A549 (cell line): ENCODE measurements around the gene RAD18. TPM values are rescaled to one million over a fixed set of nuclear protein-coding genes. Genes with fewer than 3 reads are reported as not detected.

Experiments
- ATAC-seq, 2 experiments: fragments of 200-7000 bp in 1 of 2; fragments of >200 bp in 1 of 2; cut with Nextera tagmentation in 1 of 2; cut with Tn5 transposase in 1 of 2; 3 replicates each; pipeline versions ENCODE4 v1.8.0 to v1.9.1; 2018 to 2020; ENCODE audit warnings: mild to moderate bottlenecking in 1 of 2, moderate library complexity in 1 of 2
- CTCF ChIA-PET: fragments of 300-600 bp; sonication (Branson Sonifier 250); formaldehyde crosslinking; extraction: SDS; loops from one replicate; lab custom pipeline; 2021; ENCODE audit warnings: antibody characterized with exemption, inconsistent platforms; lab: Yijun Ruan, JAX
- POLR2A ChIA-PET: fragments of 350-600 bp; formaldehyde crosslinking; extraction: SDS; loops from one replicate; lab custom pipeline; 2021; ENCODE audit warnings: antibody characterized with exemption, inconsistent platforms; lab: Yijun Ruan, JAX
- DNase-seq, 2 experiments: peaks; one replicate each; pipeline versions ENCODE4 v3.0.0 to v3.0.0-alpha.2; 2011 to 2016; ENCODE audit warnings: low read depth in 1 of 2, low spot score in 1 of 2
- FAIRE-seq: peaks from 2 replicates; lab custom pipeline; 2011; peaks lifted over from hg19 to GRCh38; lab: Jason Lieb, UNC
- H3K27ac ChIP-seq, 2 experiments: fragments of >200 bp; sonication (Bioruptor Twin); formaldehyde crosslinking; 3 replicates each; pipeline ENCODE4 v1.5.1; 2016 to 2017
- H3K4me1 ChIP-seq: fragments of >200 bp; sonication (Bioruptor Twin); formaldehyde crosslinking; 3 replicates; pipeline ENCODE4 v1.6.1; 2016
- H3K4me2 ChIP-seq: fragments of >200 bp; sonication (Bioruptor Twin); formaldehyde crosslinking; 3 replicates; pipeline ENCODE4 v1.6.1; 2016
- H3K4me3 ChIP-seq: fragments of >200 bp; sonication (Bioruptor Twin); formaldehyde crosslinking; 3 replicates; pipeline ENCODE4 v1.5.1; 2016
- H3K9me3 ChIP-seq: fragments of >200 bp; sonication (Bioruptor Twin); formaldehyde crosslinking; 3 replicates; pipeline ENCODE4 v1.6.1; 2016
- CBX8 ChIP-seq: fragments of 200-600 bp; sonication (generic); IDR thresholded peaks from 2 replicates; pipeline ENCODE4 v1.6.1; 2016
- CEBPB ChIP-seq, 2 experiments: fragments of >200 bp in 1 of 2; sonication (Bioruptor Twin) in 1 of 2; formaldehyde crosslinking in 1 of 2; IDR thresholded peaks; 2 replicates each; pipeline ENCODE4 v1.6.1; 2012 to 2016
- EHF ChIP-seq: fragments of 250-450 bp; sonication (Bioruptor Pico); IDR thresholded peaks from 2 replicates; pipeline ENCODE4 v1.5.0; 2020; ENCODE audit warnings: mild to moderate bottlenecking
- EHMT2 ChIP-seq: fragments of 200-600 bp; sonication (generic); IDR thresholded peaks from 2 replicates; pipeline ENCODE4 v1.6.1; 2016; ENCODE audit warnings: antibody characterized with exemption, low read depth, mild to moderate bottlenecking, moderate library complexity
- EP300 ChIP-seq, 2 experiments: fragments of >200 bp; sonication (Bioruptor Twin); formaldehyde crosslinking; IDR thresholded peaks; 2 replicates in 1 of 2; 3 replicates in 1 of 2; pipeline ENCODE4 v1.6.1; 2016 to 2017
- FOSL2 ChIP-seq, 2 experiments: fragments of 450-650 bp in 1 of 2; fragments of >200 bp in 1 of 2; sonication (Bioruptor Twin) in 1 of 2; formaldehyde crosslinking; IDR thresholded peaks; 2 replicates each; pipeline versions ENCODE4 v1.5.0 to v1.6.1; 2016 to 2020; ENCODE audit warnings: mild to moderate bottlenecking in 1 of 2, moderate library complexity in 1 of 2
- GATA3 ChIP-seq: IDR thresholded peaks from 2 replicates; pipeline ENCODE4 v1.6.1; 2012; ENCODE audit warnings: borderline replicate concordance
- HOXB13 ChIP-seq: fragments of 250-450 bp; sonication (Bioruptor Pico); IDR thresholded peaks from 2 replicates; pipeline ENCODE4 v1.5.0; 2020; ENCODE audit warnings: low read depth, mild to moderate bottlenecking, moderate library complexity
- JUN ChIP-seq, 2 experiments: fragments of >200 bp; sonication (Bioruptor Twin); formaldehyde crosslinking; IDR thresholded peaks; 2 replicates in 1 of 2; 3 replicates in 1 of 2; pipeline ENCODE4 v1.6.1; 2016 to 2017
- JUNB ChIP-seq: fragments of >200 bp; sonication (Bioruptor Twin); formaldehyde crosslinking; IDR thresholded peaks from 2 replicates; pipeline ENCODE4 v1.6.1; 2016
- MYC ChIP-seq: IDR thresholded peaks from 2 replicates; pipeline ENCODE4 v1.6.1; 2012; ENCODE audit warnings: mild to moderate bottlenecking, inconsistent platforms, low read length, improper control_type of control experiment, borderline replicate concordance
- NR3C1 ChIP-seq: fragments of >200 bp; sonication (Bioruptor Twin); formaldehyde crosslinking; IDR thresholded peaks from 3 replicates; pipeline ENCODE4 v1.6.1; 2017
- PHF8 ChIP-seq: fragments of 200-600 bp; sonication (generic); IDR thresholded peaks from 2 replicates; pipeline ENCODE4 v1.6.1; 2016; ENCODE audit warnings: low read depth, mild to moderate bottlenecking, antibody characterized with exemption, moderate library complexity, borderline replicate concordance
- POLR2A ChIP-seq: IDR thresholded peaks from 2 replicates; pipeline ENCODE4 v1.6.1; 2012; ENCODE audit warnings: mild to moderate bottlenecking, low read length
- RAD21 ChIP-seq, 2 experiments: fragments of >200 bp in 1 of 2; sonication (Bioruptor Twin) in 1 of 2; formaldehyde crosslinking in 1 of 2; IDR thresholded peaks in 1 of 2; conservative IDR thresholded peaks in 1 of 2; 2 replicates in 1 of 2; 3 replicates in 1 of 2; pipeline ENCODE4 v1.6.1; 2012 to 2018; ENCODE audit warnings: inconsistent platforms in 1 of 2
- RCOR1 ChIP-seq: fragments of 150-350 bp; IDR thresholded peaks from 2 replicates; pipeline ENCODE4 v1.6.1; 2014; ENCODE audit warnings: antibody characterized with exemption, low read length, low read depth
- RFX5 ChIP-seq: fragments of 450-650 bp; IDR thresholded peaks from 2 replicates; pipeline ENCODE4 v1.7.1; 2014; ENCODE audit warnings: antibody characterized with exemption, mild to moderate bottlenecking, moderate library complexity
- RNF2 ChIP-seq: fragments of 200-600 bp; sonication (generic); IDR thresholded peaks from 2 replicates; pipeline ENCODE4 v1.6.1; 2016; ENCODE audit warnings: low read depth, mild to moderate bottlenecking, antibody characterized with exemption, moderate library complexity, borderline replicate concordance
- SMC3 ChIP-seq: fragments of >200 bp; sonication (Bioruptor Twin); formaldehyde crosslinking; IDR thresholded peaks from 3 replicates; pipeline ENCODE4 v1.6.1; 2018; ENCODE audit warnings: inconsistent platforms
- TFCP2L1 ChIP-seq: fragments of 250-450 bp; sonication (Bioruptor Pico); IDR thresholded peaks from 2 replicates; pipeline ENCODE4 v1.5.0; 2021; ENCODE audit warnings: mild to moderate bottlenecking
- WGBS: methylation state at CpG from one replicate; pipeline ENCODE4 v1.1.6; 2017; ENCODE audit errors: missing lambda C conversion rate; 5-methylcytosine and 5-hydroxymethylcytosine counted together
- polyA plus RNA-seq, 4 experiments: library from polyadenylated mRNA; depleted of rRNA in 3 of 4; stranded (reverse); fragments of >200 nt; fragmentation: RNase III in 1 of 4; extraction: RNeasy Plus Mini Kit Qiagen cat#74134 plus additional on column Dnase treatment in 1 of 4; gene quantifications; 2 replicates in 3 of 4; 3 replicates in 1 of 4; pipeline ENCODE4 v1.2.3, GENCODE V29; 2011 to 2017
- TF ChIP-seq, protein P1 (sequence below): IDR thresholded peaks from 2 replicates; pipeline ENCODE4 v1.6.1; 2012
- TF ChIP-seq, protein P2 (sequence below): IDR thresholded peaks from 2 replicates; pipeline ENCODE4 v1.6.1; 2012
- TF ChIP-seq, protein P3 (sequence below): fragments of >200 bp; sonication (Bioruptor Twin); formaldehyde crosslinking; IDR thresholded peaks from 3 replicates; pipeline ENCODE4 v1.5.1; 2016
- TF ChIP-seq, protein P4 (sequence below): fragments of 250-450 bp; sonication (Bioruptor Pico); IDR thresholded peaks from 2 replicates; pipeline ENCODE4 v1.5.0; 2020; ENCODE audit warnings: low read depth, mild to moderate bottlenecking, moderate library complexity
- TF ChIP-seq, protein P5 (sequence below): fragments of >200 bp; sonication (Bioruptor Twin); formaldehyde crosslinking; IDR thresholded peaks from 2 replicates; pipeline ENCODE4 v1.6.1; 2016

RAD18 gene
- polyA plus RNA-seq, 2 of the 4 experiments (the other 2 are of a cell fraction): 11.8 to 23.2 TPM

DNA sequence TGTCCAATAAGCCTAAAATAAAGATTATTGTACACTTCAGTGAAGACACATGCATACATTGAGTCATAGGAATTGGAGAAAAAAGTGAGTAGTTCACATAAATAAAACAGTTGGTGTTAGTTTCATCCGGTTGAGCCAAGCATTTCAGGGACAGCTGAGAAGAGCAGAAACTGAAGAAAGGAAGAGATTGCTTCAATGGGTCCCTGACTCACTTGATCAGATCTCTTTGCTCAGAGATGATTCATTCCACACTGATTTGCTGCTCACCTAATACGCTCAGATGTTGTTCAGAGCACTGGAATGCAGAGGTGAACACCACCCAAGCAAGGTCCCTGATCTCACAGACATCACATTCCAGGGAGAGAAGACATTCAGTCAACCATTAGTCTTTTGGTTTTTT lies 93.7 kb downstream of the RAD18 start:
- no peak for TF ChIP-seq CBX8
- no peak for TF ChIP-seq NR3C1
- peak in 1 of 2 experiments; percentile 15; a peak in 2 of 5 replicates for TF ChIP-seq RAD21 (conservative IDR thresholded peaks at IDR 0.05 in 1 of 2, IDR thresholded peaks at IDR 0.05 in 1 of 2)
- TF ChIP-seq SMC3: peak; percentile 15; the same call in 1 of the 3 replicates
- TF ChIP-seq PHF8: no peak
- peak; percentile 52 to 86; a peak in 3 of 4 replicates for TF ChIP-seq CEBPB (IDR thresholded peaks at IDR 0.05)
- peak; percentile 63 to 82; a peak in 4 of 5 replicates for TF ChIP-seq JUN (IDR thresholded peaks at IDR 0.05)
- TF ChIP-seq, protein P1, sequence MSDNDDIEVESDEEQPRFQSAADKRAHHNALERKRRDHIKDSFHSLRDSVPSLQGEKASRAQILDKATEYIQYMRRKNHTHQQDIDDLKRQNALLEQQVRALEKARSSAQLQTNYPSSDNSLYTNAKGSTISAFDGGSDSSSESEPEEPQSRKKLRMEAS: peak; percentile 66
- TF ChIP-seq, protein P2, sequence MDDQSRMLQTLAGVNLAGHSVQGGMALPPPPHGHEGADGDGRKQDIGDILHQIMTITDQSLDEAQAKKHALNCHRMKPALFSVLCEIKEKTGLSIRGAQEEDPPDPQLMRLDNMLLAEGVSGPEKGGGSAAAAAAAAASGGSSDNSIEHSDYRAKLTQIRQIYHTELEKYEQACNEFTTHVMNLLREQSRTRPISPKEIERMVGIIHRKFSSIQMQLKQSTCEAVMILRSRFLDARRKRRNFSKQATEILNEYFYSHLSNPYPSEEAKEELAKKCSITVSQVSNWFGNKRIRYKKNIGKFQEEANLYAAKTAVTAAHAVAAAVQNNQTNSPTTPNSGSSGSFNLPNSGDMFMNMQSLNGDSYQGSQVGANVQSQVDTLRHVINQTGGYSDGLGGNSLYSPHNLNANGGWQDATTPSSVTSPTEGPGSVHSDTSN: 0 out of 2 replicates have a peak, but pooled peaks have one; percentile 19
- peak; percentile 31 to 63; a peak in 2 of 5 replicates for TF ChIP-seq EP300 (IDR thresholded peaks at IDR 0.05)
- peak; percentile 96 for TF ChIP-seq JUNB
- peak; percentile 96 for TF ChIP-seq FOSL2 (IDR thresholded peaks at IDR 0.05)
- peak; percentile 97 for TF ChIP-seq FOSL2 (CRISPR knock-in tag; IDR thresholded peaks at IDR 0.05)
- peak; percentile 87; the same call in 1 of the 2 replicates for TF ChIP-seq GATA3
- no peak overlapping the region for H3K4me3 ChIP-seq
- 3% methylated on average over 2 of the region's 2 CpGs for WGBS
- H3K9me3 ChIP-seq: no peaks in the 10 kb centered on the region
- H3K4me2 ChIP-seq: peak overlapping the region; percentile 70
- peak overlapping the region; percentile 84 to 93 for H3K27ac ChIP-seq
- H3K4me1 ChIP-seq: peaks cover 42% of the 10 kb centered on the region
- peak; percentile 83 to 93 for DNase-seq
- FAIRE-seq: peak; percentile 99
- ChIA-PET CTCF (interaction anchor here (6.1 kb wide), 1 partner anchor 100 kb away, joined by 56 read pairs; the partner anchor contains the start of gene OXTR), POLR2A (interaction anchor here (1.0 to 1.2 kb wide), 2 partner anchors 129 to 425 kb away, joined by 3 read pairs; no protein-coding TSS in a partner anchor)
- peak; percentile 99 for ATAC-seq

DNA sequence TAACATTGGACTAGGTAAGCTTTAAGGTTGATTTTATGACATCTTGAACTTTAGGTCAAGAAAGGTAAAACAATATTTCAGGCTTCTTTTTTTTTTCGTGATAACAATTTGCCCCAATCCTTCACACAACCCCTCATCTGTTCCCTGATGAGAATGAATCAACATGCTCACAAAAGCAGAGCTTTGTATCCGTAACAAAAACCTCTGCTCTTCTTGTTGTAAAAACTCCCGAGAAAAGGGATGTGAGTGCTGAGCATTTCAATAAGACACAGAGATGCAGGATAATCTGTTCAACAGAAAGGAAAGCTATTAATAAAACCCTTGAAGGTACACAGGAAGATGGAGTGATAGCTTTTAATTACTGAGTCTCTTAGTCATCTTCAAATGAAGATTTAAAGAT lies 94.3 kb downstream of the RAD18 start:
- H3K4me2 ChIP-seq: peak overlapping the region; percentile 70
- H3K4me3 ChIP-seq: no peak overlapping the region
- DNase-seq (no peak), FAIRE-seq (peak; percentile 32), ATAC-seq (no peak)
- ChIA-PET POLR2A (interaction anchor here (1.0 to 1.2 kb wide), 2 partner anchors 129 to 425 kb away, joined by 3 read pairs; no protein-coding TSS in a partner anchor), CTCF (interaction anchor here (0.7 to 6.1 kb wide), 2 partner anchors 99 to 433 kb away, joined by 3 to 56 read pairs; partner anchors contain the start of gene OXTR)
- TF ChIP-seq RCOR1: no peak
- TF ChIP-seq, protein P3, sequence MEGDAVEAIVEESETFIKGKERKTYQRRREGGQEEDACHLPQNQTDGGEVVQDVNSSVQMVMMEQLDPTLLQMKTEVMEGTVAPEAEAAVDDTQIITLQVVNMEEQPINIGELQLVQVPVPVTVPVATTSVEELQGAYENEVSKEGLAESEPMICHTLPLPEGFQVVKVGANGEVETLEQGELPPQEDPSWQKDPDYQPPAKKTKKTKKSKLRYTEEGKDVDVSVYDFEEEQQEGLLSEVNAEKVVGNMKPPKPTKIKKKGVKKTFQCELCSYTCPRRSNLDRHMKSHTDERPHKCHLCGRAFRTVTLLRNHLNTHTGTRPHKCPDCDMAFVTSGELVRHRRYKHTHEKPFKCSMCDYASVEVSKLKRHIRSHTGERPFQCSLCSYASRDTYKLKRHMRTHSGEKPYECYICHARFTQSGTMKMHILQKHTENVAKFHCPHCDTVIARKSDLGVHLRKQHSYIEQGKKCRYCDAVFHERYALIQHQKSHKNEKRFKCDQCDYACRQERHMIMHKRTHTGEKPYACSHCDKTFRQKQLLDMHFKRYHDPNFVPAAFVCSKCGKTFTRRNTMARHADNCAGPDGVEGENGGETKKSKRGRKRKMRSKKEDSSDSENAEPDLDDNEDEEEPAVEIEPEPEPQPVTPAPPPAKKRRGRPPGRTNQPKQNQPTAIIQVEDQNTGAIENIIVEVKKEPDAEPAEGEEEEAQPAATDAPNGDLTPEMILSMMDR: no peak
- no peak for TF ChIP-seq HOXB13
- no peak for TF ChIP-seq EHF
- no peak for TF ChIP-seq PHF8
- TF ChIP-seq, protein P4, sequence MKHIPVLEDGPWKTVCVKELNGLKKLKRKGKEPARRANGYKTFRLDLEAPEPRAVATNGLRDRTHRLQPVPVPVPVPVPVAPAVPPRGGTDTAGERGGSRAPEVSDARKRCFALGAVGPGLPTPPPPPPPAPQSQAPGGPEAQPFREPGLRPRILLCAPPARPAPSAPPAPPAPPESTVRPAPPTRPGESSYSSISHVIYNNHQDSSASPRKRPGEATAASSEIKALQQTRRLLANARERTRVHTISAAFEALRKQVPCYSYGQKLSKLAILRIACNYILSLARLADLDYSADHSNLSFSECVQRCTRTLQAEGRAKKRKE (CRISPR knock-in tag): no peak
- no peak for TF ChIP-seq EHMT2
- TF ChIP-seq POLR2A: no peak
- no peak for TF ChIP-seq MYC
- no peak for TF ChIP-seq RNF2
- TF ChIP-seq RFX5: no peak
- TF ChIP-seq, protein P5, sequence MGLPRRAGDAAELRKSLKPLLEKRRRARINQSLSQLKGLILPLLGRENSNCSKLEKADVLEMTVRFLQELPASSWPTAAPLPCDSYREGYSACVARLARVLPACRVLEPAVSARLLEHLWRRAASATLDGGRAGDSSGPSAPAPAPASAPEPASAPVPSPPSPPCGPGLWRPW: no peak
- TF ChIP-seq TFCP2L1 (CRISPR knock-in tag): no peak
- no peaks in the 10 kb centered on the region for H3K9me3 ChIP-seq
- peak overlapping the region; percentile 76 to 93 for H3K27ac ChIP-seq
- WGBS: 71% methylated on average over 3 of the region's 3 CpGs
- H3K4me1 ChIP-seq: peaks cover 36% of the 10 kb centered on the region
